HG02759 (cell line): ENCODE data around the gene TAAR5.
"Not testable (repeated sequence)": the region's sequence is repeated elsewhere in the genome, so short reads cannot be mapped to it uniquely, and the experiment has no call there.

Experiments used
- ATAC-seq: cut with Tn5 transposase; IDR thresholded peaks from one replicate; pipeline ENCODE4 v1.9.1; 2021; ENCODE audit warnings: mild to moderate bottlenecking, moderate library complexity; ENCODE audit not compliant: unreplicated experiment

TAAR5 gene, protein sequence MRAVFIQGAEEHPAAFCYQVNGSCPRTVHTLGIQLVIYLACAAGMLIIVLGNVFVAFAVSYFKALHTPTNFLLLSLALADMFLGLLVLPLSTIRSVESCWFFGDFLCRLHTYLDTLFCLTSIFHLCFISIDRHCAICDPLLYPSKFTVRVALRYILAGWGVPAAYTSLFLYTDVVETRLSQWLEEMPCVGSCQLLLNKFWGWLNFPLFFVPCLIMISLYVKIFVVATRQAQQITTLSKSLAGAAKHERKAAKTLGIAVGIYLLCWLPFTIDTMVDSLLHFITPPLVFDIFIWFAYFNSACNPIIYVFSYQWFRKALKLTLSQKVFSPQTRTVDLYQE

DNA sequence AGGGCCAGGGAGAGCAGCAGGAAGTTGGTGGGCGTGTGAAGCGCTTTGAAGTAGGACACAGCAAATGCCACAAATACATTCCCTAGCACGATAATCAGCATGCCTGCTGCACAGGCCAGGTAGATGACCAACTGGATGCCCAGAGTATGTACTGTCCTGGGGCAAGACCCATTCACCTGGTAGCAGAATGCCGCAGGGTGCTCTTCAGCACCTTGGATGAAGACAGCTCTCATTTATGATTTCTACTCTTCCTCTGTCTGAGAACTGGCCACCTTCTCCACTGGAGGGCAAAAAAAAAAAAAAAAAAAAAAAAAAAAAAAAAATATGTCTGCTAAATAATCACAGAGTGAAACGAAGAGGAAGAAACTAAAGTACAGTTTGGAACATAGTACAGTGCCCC is at the start of gene TAAR5:
TSS of gene TAAR5 (minus strand) at position 288 of the 400 bp plus-strand sequence. CDS start at position 233, 55 bp downstream.
- ATAC-seq: no peak

DNA sequence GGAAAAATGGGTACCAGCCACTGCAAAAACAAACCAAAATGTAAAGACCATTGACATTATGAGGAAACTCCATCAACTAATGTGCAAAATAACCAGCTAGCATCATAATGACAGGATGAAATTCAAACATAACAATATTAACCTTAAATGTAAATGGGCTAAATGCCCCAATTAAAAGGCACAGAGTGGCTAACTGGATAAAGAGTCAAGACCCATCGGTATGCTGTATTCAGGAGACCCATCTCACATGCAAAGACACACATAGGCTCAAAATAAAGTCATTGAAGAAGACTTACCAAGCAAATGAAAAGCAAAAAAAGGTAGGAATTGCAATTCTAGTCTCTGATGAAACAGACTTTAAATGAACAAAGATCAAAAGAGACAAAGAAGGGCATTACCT is 47.6 kb upstream of the TAAR5 start:
- not testable (repeated sequence) for ATAC-seq

DNA sequence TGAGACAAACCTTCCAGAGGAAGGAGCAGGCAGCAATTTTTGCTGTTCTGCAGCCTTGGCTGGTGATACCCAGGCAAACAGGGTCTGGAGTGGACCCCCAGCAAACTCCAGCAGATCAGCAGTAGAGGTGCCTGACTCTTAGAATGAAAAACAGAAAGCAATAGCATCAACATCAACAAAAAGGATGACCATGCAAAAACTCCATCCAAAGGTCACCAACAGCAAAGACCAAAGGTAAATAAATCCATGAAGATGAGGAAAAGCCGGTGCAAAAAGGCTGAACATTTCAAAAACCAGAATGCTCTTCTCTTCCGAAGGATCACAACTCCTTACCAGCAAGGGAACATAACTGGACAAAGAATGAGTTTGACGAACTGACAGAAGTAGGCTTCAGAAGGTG is 46.4 kb upstream of the TAAR5 start:
- ATAC-seq: not testable (repeated sequence)

DNA sequence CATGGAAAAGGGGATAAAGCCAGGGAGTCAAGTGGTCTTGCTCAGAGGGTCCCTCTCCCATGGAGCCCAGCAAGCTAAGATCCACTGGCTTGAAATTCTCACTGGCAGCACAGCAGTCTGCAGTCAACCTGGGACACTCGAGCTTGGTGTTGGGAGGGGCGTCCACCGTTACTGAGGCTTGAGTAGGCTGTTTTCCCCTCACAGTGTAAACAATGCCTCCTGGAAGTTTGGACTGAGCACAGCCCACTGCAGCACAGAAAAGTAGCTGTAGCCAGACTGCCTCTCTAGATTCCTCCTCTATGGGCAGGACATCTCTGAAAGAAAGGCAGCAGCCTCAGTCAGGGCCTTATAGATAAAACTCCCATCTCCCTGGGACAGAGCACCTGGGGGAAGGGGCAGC is 45.7 kb upstream of the TAAR5 start:
- ATAC-seq: not testable (repeated sequence)

DNA sequence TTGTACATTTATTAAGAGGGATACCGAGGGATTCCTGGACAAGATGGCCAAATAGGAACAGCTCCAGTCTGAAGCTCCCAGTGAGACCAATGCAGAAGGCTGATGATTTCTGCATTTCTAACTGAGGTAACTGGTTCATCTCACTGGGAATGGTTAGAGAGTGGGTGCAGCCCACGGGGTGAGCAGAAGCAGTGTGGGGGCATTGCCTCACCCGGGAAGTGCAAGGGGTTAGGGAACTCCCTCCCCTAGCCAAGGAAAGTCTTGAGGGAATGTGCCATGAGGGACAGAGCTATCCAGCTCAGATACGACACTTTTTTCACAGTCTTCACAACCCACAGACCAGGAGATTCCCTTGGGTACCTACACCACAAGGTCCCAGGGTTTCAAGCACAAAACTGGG is 45.3 kb upstream of the TAAR5 start:
- ATAC-seq: no peak

DNA sequence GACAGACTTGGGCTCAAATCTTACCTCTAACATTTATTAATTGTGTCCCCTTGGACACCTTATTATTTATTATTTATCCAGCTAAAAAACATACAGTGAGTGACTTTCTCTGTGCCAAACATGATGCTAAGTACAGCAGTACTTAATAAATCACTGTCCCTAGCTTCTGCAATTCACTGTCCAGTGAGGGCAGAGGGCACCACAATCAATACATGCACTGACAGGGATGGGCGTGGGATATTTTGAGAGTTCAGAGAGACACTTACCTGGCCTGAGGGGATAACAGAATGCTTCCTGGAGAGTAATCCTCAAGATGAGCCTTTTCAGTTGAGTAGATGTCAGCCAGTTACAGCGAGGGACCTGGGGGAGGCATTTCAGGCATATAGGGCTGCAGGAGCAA is 43.8 kb upstream of the TAAR5 start:
- no peak for ATAC-seq

DNA sequence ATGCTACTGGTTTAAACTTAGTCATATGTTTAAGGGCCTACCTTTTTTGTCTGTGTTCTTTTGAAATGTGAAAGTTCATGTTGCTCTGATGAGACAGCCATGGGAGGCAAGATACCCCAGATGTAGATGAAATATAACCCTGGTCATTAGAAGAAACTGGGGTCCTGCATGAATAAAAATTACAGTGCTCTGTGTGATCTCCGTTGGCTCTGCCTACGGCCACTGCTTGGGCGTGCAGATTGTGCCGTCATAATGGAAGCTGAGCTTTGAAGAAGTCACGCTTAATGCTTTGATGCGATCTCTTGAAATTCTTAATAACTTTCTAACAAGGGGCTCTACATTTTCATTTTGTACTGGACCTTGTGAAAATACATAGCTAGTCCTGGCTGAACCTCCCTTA is 34.6 kb upstream of the TAAR5 start, which contains the start of gene TAAR2:
TSS of gene TAAR2 (minus strand) at position 101 of the 400 bp plus-strand sequence. CDS start at position 101, 0 bp downstream.
- no peak for ATAC-seq

DNA sequence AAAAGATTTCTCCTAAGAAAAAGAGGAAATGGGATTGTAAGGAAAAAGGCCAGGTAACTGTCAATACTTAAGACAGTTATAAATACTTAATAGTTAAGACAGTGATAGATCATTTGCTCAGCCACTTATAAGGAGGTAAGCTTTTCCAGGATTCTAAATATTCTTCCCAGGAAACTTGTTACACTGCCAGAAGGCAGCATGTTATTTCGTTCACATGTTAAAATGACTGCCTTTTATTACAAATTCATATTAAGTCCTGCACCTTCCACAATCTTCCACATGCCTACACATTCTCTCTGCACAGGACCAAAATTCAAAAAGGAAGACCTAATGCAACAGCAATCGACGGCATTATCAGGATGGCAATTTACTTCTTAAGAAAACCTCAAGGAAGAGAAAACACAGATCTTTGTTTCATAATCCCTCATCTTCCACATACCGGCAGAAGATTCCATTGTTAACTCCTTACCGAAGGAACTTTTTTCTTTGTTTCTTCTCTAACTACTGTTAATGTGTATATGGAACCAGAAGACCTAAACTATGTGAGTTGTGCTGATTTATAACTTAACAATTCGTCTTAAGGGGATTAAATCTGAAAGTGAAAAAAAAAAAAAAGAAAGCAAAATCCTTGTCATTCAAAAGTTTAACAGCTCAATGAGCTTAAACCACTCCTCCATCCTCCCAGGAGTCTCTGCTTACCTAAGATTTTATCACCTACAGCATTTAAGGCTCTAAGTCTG is 33.7 kb upstream of the TAAR5 start:
- ATAC-seq: no peak

DNA sequence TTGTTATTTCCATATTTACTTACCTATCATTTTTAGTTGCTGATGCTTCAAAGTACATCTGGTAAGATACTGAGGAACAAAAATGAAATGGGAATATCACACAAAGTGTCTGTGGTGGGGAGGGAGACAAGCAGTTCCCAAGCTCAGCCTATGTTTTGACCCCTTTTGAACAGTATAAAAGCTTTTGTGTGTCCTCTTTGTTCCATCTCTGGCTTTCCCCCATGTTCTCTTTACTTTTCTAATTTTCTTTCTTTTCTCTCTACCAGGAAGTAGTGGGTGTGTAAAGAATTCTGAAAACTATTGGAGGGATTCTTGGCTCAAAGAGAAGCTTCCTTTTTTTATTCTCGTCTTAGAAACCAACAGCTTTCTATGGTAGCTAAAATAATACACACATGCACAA is 27.1 kb upstream of the TAAR5 start:
- ATAC-seq: no peak

DNA sequence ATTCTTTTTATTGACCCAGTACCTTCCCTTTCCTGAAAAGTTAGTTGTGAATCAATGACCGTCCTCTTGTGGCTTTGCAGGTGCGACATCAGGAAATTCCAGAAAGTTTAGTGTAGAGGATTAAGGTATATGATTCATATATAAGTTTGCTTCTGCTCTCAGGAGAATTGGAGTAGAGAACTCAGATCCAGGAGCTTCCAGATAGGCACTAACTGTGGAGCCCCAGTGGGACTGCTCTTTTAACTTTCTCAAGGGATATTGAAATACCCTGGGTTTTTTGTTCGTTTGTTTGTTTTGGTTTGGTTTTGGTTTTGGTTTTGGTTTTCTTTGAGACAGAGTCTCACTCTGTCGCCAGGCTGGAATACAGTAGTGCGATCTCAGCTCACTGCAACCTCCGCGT is 25.0 kb upstream of the TAAR5 start:
- ATAC-seq: no peak

DNA sequence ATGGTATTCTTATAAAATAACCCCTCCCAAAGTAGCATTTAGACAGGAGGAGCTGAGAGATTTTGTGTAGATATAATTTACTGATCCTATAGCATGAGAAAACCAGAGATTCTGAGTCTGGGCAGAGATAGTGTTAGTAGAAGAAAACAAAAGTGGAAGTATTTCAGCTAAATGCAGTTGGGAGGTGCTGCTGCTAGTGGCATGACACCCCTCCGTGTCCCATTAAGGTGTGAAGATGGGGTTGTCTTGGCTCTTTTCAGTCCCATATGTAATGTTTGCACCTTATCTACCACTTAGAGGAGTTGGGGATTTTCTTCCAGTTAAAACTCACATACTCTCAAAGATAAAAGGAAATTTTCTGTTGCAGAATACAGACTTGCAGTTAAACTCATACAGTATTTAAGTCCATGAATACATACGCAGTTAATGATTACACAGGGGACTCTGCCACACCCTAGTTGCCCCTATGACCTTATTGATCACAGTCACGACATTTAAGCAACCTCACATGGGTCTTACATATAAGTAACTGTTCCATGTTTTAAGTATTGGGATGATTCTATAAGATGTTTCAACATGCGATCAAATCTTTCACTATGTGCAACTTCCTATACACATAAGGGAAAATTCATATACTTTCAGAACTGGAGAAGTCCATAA is 23.0 kb upstream of the TAAR5 start:
- ATAC-seq: no peak

DNA sequence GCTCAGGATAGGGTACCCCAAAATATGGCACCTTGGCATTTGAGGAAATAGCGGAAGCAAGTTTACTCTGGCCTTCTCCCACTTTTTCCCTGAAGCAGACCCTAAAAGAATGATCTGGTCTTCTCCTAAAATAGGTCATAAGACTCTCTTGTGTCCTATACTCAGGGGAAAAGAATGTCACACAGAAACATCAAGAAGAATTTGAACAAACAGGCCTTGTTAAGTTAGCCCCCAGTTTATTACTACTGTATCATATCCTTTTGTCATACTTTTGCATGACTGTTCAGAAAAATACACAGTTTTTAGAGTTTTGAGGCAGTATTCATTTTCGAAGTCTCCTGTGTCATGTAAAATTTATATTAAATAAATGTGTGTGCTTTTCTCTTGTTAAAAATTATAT is 22.1 kb upstream of the TAAR5 start:
- no peak for ATAC-seq

DNA sequence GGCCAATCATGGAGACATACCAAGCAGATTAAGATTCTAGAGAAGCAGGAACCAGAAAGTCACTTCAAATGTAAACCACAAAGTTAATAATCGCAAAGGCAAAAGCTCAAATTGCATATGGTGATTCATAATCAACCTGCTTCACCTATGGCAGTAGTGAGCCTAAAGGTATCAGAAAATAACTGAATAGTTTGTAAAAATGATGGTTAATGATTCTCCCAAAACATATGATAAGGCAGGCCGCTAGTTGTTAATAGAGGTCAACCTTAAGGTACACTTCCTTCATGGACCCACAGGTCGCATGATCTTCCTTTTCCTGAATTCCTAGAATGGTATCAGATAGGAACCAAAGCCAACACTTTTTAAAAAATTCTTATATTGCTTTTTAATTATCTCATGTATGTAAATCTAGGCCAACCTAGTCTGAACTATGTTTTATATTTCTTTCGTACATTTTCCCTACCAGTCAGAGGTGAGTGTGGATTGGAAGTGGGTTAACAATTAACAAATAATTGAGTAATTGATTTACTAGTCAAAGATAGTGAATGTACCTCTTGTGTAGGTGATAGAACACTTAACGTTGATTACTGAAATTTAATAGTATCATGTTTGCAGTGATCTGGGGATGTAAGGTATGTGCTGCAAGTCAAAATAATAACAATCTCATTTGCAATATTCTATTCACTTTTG is 18.1 kb upstream of the TAAR5 start:
- ATAC-seq: peak; percentile 66

DNA sequence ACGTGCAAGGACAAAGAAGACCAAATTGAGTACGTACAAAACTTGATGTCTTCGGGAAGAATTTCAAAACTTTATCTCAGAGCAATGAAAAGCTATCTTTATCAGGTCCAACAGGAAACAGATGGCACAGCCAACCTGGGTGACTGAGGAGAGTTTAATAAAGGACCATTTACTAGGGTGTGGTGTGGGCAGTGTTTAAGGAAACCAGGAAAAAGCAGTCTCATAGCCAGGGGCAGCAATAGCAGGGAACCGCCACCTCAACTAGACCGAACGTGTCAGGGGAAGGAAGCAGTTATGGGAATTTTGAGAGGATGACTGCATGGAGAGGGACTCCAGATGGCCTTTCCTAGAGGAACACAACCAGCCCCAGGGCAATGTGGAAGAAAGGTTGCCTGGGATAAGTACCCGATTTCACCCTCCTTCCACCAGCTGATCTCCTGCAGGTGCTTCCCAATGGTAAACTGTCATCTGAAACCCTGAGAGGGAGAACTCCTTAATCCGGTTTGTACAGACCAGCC is 15.2 kb upstream of the TAAR5 start:
- ATAC-seq: no peak

DNA sequence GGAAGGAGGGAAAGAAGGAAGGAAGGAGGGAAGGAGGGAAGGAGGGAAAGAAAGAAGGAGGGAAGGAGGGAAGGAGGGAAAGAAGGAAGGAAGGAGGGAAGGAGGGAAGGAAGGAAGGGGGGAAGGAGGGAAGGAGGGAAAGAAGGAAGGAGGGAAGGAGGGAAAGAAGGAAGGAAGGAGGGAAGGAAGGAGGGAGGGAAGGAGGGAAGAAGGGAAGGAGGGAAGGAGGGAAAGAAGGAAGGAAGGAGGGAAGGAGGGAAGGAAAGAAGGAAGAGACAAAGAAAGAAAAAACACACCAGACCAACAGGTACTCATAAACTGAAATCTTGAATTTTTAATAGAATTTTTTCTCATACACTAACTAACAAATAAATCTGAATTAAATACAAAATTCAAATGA is 11.4 kb upstream of the TAAR5 start:
- not testable (repeated sequence) for ATAC-seq

DNA sequence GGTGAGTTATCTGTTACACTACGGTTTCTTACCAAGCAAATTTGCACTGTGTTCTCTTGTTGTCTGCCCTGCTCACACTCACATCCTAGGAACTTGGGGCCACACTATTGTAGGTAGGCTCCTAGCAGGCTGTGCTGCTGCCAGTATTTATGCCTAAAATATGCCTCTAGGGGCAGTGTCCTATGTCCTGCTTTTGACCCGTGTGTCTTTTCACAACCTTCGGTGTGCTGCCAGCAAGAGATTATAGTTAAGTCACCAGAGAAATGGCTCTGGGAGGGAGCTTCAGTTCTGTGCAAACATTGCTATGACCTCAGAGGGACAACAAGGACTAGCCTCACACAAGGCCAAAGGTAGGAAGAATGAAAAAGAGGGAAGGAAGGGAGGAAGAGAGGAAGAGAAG is 8.9 kb upstream of the TAAR5 start:
- ATAC-seq: peak; percentile 78

DNA sequence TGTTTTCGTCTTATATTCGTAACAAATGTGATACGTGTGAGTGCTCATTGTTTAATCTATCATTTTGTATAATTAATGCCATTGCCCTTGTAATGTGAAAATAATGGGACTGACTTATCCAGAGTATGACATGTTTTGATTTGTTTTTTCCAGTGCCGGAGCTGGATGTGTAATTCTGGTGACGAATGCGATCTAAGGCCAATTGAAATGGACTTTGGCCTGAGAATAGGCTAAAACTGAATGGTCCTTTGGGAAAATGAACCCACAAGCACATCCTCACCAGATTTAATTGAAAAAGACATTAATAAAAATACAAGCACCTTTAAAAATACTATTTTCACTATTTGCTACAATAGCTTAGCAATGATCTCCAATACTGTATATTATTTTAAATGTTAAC is 6.7 kb upstream of the TAAR5 start:
- ATAC-seq: no peak

DNA sequence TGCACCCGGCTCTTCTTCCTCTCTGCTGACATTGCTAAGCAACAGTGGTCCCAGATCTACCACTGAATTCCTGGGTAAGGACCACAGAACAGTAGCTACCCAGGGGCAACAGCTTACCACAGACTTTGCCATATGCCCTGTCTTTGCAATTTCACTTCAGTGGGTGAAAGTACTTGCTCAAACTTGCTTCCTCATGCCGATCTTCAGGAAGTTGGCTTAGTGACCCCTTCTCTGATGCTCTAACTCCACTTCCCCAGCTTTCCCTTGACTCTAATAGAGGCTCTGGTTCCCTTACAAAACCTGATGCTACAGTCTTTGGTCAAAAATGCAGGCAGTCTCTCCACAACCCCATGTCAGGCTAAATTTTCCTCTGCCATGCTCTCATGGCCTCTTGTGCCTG is 3.3 kb upstream of the TAAR5 start:
- no peak for ATAC-seq

DNA sequence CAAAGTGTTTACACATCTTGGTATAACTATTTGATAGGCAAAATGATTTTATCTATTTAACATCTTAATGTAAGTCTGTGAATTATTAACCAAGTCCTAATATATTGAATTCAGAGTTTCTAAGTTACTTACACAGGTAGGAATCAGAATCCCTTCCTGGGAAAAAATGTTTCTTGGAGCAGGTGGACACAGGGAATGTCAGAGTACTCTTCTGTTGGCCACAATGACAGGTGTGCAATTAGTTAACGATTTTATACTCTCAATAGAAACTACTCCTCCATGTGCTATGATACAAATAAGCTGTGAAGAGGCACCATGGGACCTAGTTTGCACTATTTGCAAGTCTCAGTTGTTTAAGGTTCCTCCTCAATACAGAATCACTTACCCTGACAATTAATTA is 821 bp upstream of the TAAR5 start:
- ATAC-seq: no peak

DNA sequence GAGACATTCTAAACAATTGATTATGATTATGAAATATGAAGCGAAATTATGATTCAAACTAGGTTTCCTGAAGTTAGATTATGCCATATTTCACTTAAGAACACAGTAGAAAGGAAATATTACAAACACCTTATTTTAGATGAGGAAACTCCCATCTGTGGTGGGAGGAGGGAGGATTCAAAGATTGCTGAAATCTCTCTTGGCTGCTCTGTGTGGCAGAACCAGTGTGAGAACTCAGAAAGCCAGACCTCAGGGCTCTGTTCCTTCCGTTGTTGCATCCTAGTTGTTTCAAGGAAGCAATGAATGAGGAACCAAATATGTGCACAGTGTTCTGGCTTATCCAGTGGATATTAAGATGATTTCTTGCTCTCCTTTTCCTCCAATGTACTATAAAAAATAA is 2.1 kb downstream of the TAAR5 start:
- ATAC-seq: no peak

DNA sequence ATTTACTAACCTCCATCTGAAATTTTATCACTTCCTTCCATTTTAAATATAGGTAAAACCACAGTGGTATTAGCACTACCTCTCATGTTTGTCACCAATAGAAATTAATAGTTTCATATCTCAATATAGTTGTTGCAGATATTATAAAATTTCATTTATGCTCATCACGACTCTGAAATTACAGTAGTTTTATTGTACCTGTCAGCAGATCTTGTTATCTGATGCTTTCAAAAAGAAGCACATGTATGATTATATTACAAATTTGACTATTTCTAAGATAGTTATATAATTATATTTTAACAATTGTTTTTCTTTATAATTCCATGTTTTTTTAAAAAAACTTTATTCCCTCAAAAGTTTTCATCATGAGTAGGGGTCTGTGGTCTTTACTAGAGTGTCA is 4.8 kb downstream of the TAAR5 start:
- ATAC-seq: no peak
